Keratinocyte (primary cell): ENCODE results near the gene MRPL9. TPM values are rescaled to one million over a fixed set of nuclear protein-coding genes. Genes with fewer than 3 reads are reported as not detected.

ENCODE experiments used
- DNase-seq: peaks from one replicate; pipeline ENCODE4 v3.0.0-alpha.2; 2011; ENCODE audit warnings: low read depth, missing footprints, low spot score
- FAIRE-seq: peaks from 2 replicates; lab custom pipeline; 2011; peaks lifted over from hg19 to GRCh38; lab: Jason Lieb, UNC
- H2AFZ ChIP-seq: 2 replicates; pipeline ENCODE4 v1.6.0; 2012; ENCODE audit warnings: low read length, control low read depth, inconsistent platforms; ENCODE audit not compliant: control insufficient read depth
- H3K27ac ChIP-seq: 2 replicates; pipeline ENCODE4 v1.5.1; 2011; ENCODE audit warnings: low read length; ENCODE audit not compliant: control insufficient read depth, insufficient read depth
- H3K27me3 ChIP-seq: 3 replicates; pipeline ENCODE4 v1.6.0; 2011; ENCODE audit warnings: low read length; ENCODE audit not compliant: control insufficient read depth, insufficient read depth; ENCODE audit errors: extremely low read depth
- H3K36me3 ChIP-seq, 2 experiments: 2 replicates in 1 of 2; 3 replicates in 1 of 2; pipeline ENCODE4 v1.5.1; 2011; ENCODE audit warnings: low read length in 2 of 2, mild to moderate bottlenecking in 1 of 2; ENCODE audit not compliant: control insufficient read depth in 2 of 2, insufficient read depth in 2 of 2; ENCODE audit errors: extremely low read depth in 1 of 2
- H3K4me1 ChIP-seq: 3 replicates; pipeline ENCODE4 v1.5.1; 2011; ENCODE audit warnings: low read length; ENCODE audit not compliant: control insufficient read depth, insufficient read depth; ENCODE audit errors: extremely low read depth
- H3K4me2 ChIP-seq: 3 replicates; pipeline ENCODE4 v1.6.0; 2011; ENCODE audit warnings: low read depth, low read length; ENCODE audit not compliant: control insufficient read depth, insufficient read depth; ENCODE audit errors: extremely low read depth
- H3K4me3 ChIP-seq, 3 experiments: fragments of 200-600 bp in 1 of 3; sonication (generic) in 1 of 3; 2 replicates in 2 of 3; 3 replicates in 1 of 3; pipeline ENCODE4 v1.5.1; 2011 to 2016; ENCODE audit warnings: low read length in 3 of 3, mild to moderate bottlenecking in 3 of 3, control low read depth in 2 of 3, inconsistent platforms in 1 of 3, low read depth in 1 of 3, mixed read lengths in 1 of 3, mixed run types in 1 of 3, moderate library complexity in 1 of 3; ENCODE audit not compliant: control insufficient read depth in 2 of 3, insufficient read depth in 2 of 3; ENCODE audit errors: extremely low read depth in 1 of 3
- H3K79me2 ChIP-seq: 2 replicates; pipeline ENCODE4 v1.6.0; 2012; ENCODE audit warnings: low read length; ENCODE audit not compliant: control insufficient read depth, insufficient read depth
- H3K9ac ChIP-seq: 3 replicates; pipeline ENCODE4 v1.6.0; 2011; ENCODE audit warnings: low read length; ENCODE audit not compliant: control insufficient read depth, insufficient read depth; ENCODE audit errors: extremely low read depth
- H3K9me1 ChIP-seq: 3 replicates; pipeline ENCODE4 v1.6.0; 2011; ENCODE audit warnings: low read length; ENCODE audit not compliant: control insufficient read depth, insufficient read depth; ENCODE audit errors: extremely low read depth
- H3K9me3 ChIP-seq: 2 replicates; pipeline ENCODE4 v1.5.1; 2012; ENCODE audit warnings: low read depth, low read length; ENCODE audit not compliant: control insufficient read depth
- H4K20me1 ChIP-seq: 3 replicates; pipeline ENCODE4 v1.6.0; 2011; ENCODE audit warnings: low read length; ENCODE audit not compliant: control insufficient read depth, insufficient read depth; ENCODE audit errors: extremely low read depth
- EZH2 ChIP-seq: IDR thresholded peaks from one replicate; pipeline ENCODE4 v1.6.1; 2012; ENCODE audit warnings: inconsistent platforms, mild to moderate bottlenecking, low read length, moderate library complexity
- dilution Hi-C: fragments of 300-500 bp; cut with MboI; formaldehyde crosslinking; loops from one replicate; pipeline ENCODE4 v1.7.0; 2020; ENCODE audit warnings: low sequenced_read_pairs; ENCODE audit not compliant: extremely low pct_ligation_motif_present
- polyA plus RNA-seq, 5 experiments: library from polyadenylated mRNA; depleted of rRNA in 3 of 5; stranded (reverse) in 3 of 5; stranded (forward) in 1 of 5; unstranded in 1 of 5; fragments of >200 nt; gene quantifications; 1 replicate in 1 of 5; 2 replicates in 3 of 5; 3 replicates in 1 of 5; pipeline versions ENCODE4 v1.2.1 to v1.2.3, GENCODE V29; 2011 to 2012; ENCODE audit warnings: missing spikeins in 2 of 5, low read depth in 1 of 5, low replicate concordance in 1 of 5
- TF ChIP-seq, protein P1 (sequence below), 3 experiments: IDR thresholded peaks in 1 of 3; conservative IDR thresholded peaks in 1 of 3; optimal IDR thresholded peaks in 1 of 3; 2 replicates in 2 of 3; 3 replicates in 1 of 3; pipeline versions ENCODE3 to v1.5.1; 2011; ENCODE audit warnings: low read length in 3 of 3, mild to moderate bottlenecking in 3 of 3, moderate library complexity in 2 of 3, control low read depth in 1 of 3, inconsistent platforms in 1 of 3; ENCODE audit not compliant: insufficient read depth in 2 of 3; ENCODE audit errors: extremely low read depth in 1 of 3

Gene MRPL9
- polyA plus RNA-seq, 1 donor (not counting 4 experiments of a cell fraction or from before 2014, with no cell fraction given): 125 TPM

DNA sequence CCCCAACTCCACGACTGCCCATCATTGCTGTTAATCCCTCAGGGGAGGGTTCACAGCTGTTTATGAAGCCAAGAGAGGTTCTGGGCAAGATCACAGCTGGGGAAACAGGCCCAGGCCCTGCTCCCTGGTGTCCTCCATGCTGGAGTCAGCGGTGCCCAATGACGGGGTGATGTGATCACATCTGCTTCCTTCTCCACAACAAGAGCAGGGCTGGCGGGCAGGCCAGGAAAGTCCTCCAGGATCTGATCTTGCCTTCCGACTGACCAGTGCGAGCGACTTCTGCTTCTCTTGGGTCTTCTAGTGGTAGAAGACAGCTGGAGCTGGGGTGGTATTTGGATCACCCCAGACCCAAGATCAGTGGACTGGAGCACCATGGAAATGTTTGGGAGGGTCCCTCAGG is 42.9 kb upstream of the MRPL9 start:
- Histone ChIP-seq H3K9ac (no peak overlapping the region), H3K27ac (no peak overlapping the region), H3K79me2 (no peaks in the 10 kb centered on the region), H3K36me3 (no peaks in the 10 kb centered on the region), H3K27me3 (peaks cover 48% of the 10 kb centered on the region), H3K9me3 (no peaks in the 10 kb centered on the region), H2AFZ (no peak overlapping the region), H3K4me2 (no peak overlapping the region), H3K4me1 (no peaks in the 10 kb centered on the region), H3K9me1 (no peaks in the 10 kb centered on the region), H3K4me3 (no peak overlapping the region), H4K20me1 (no peaks in the 10 kb centered on the region)
- dilution Hi-C loops: no loop called here
- FAIRE-seq (no peak), DNase-seq (no peak)
- no peak for TF ChIP-seq EZH2

DNA sequence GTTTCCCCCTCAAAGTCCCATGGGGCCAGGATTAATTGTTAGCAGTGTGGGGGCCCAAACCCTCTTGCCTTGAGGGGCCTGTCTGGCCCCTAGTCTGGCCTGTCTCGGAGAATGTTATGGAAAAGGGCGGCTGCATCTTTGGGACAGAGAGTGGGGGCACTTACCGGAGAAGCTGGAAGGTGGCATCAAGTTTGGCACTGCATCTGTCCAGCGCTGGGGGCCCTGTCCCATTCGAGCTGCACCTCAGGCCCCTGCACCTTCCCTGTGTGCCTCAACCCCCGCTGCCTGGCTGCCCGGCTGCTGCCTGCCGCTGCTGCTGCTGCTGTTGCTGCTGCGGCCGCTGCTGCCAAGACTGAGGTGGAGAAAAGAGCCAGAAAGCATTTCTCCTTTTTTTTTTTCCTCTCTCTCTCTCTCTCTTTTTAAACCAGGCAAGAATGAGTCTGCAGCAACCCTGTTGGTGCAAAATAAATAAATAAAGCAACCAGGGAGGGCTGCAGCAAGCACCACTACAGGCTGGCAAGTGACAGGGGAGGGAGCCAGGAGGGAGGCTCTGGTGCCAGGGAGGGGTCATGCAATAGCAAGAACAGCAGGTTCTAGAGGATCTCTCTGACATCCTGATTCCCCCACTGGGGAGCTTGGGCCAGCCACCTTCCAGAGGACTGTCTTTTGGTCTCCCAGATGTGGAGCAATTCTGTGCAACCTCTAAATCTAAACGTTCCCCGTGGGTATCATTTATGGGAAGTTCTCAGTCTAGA is 41.9 kb upstream of the MRPL9 start, which contains the start of gene LINGO4:
Gene LINGO4, minus strand, starts transcription at position 354 of the 755 bp plus-strand sequence. CDS start 2,715 bp downstream, outside the sequence.
- Histone ChIP-seq H3K27me3 (peaks cover 48% of the 10 kb centered on the region), H3K79me2 (no peaks in the 10 kb centered on the region), H4K20me1 (no peaks in the 10 kb centered on the region), H2AFZ (no peak within 1 kb of the TSS), H3K9me3 (no peaks in the 10 kb centered on the region), H3K4me1 (no peaks in the 10 kb centered on the region), H3K36me3 (no peaks in the 10 kb centered on the region), H3K27ac (no peak within 1 kb of the TSS), H3K9me1 (no peaks in the 10 kb centered on the region), H3K9ac (no peak within 1 kb of the TSS), H3K4me3 (no peak within 1 kb of the TSS), H3K4me2 (no peak within 1 kb of the TSS)
- no peak for TF ChIP-seq EZH2
- TF ChIP-seq, protein P1, sequence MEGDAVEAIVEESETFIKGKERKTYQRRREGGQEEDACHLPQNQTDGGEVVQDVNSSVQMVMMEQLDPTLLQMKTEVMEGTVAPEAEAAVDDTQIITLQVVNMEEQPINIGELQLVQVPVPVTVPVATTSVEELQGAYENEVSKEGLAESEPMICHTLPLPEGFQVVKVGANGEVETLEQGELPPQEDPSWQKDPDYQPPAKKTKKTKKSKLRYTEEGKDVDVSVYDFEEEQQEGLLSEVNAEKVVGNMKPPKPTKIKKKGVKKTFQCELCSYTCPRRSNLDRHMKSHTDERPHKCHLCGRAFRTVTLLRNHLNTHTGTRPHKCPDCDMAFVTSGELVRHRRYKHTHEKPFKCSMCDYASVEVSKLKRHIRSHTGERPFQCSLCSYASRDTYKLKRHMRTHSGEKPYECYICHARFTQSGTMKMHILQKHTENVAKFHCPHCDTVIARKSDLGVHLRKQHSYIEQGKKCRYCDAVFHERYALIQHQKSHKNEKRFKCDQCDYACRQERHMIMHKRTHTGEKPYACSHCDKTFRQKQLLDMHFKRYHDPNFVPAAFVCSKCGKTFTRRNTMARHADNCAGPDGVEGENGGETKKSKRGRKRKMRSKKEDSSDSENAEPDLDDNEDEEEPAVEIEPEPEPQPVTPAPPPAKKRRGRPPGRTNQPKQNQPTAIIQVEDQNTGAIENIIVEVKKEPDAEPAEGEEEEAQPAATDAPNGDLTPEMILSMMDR (optimal IDR thresholded peaks at IDR 0.05 in 1 of 3, IDR thresholded peaks at IDR 0.05 in 1 of 3, conservative IDR thresholded peaks at IDR 0.05 in 1 of 3; ENCODE audit: extremely low read depth in 1 of 3, insufficient read depth in 2 of 3, low read length in 3 of 3): no peak
- FAIRE-seq (no peak), DNase-seq (no peak)
- dilution Hi-C loops: no loop called here
